SK-N-MC (cell line): Measurements from ENCODE around the gene ATXN1.

Experiments
- DNase-seq: peaks from one replicate; pipeline ENCODE4 v3.0.0-alpha.2; 2011; ENCODE audit warnings: low read depth, low spot score
- H3K27ac ChIP-seq: fragments of 200-600 bp; sonication (generic); 2 replicates; pipeline ENCODE4 v1.5.1; 2016; ENCODE audit warnings: mixed run types
- H3K36me3 ChIP-seq: fragments of 200-600 bp; sonication (generic); 2 replicates; pipeline ENCODE4 v1.6.1; 2017; ENCODE audit warnings: antibody characterized with exemption, low read length, mixed read lengths; ENCODE audit not compliant: insufficient read depth
- H3K4me3 ChIP-seq: fragments of 200-600 bp; sonication (generic); 2 replicates; pipeline ENCODE4 v1.5.1; 2016
- H3K9ac ChIP-seq: fragments of 200-600 bp; sonication (generic); 2 replicates; pipeline ENCODE4 v1.8.0; 2017; ENCODE audit warnings: mixed run types, mixed read lengths; ENCODE audit not compliant: insufficient read length
- H3K9me3 ChIP-seq: fragments of 200-600 bp; sonication (generic); 2 replicates; pipeline ENCODE4 v1.6.1; 2017; ENCODE audit warnings: low read depth, mild to moderate bottlenecking, antibody characterized with exemption, low read length, moderate library complexity, mixed read lengths
- EZH2 ChIP-seq: fragments of 200-600 bp; sonication (generic); IDR thresholded peaks from one replicate; pipeline ENCODE4 v1.6.1; 2017; ENCODE audit warnings: antibody characterized with exemption
- FOXP2 ChIP-seq: optimal IDR thresholded peaks from 2 replicates; pipeline ENCODE3; 2011; ENCODE audit warnings: mild to moderate bottlenecking, moderate library complexity; ENCODE audit not compliant: insufficient read depth; ENCODE audit errors: extremely low read length, control extremely low read depth
- POLR2AphosphoS5 ChIP-seq: IDR thresholded peaks from 2 replicates; pipeline ENCODE4 v1.6.1; 2012; ENCODE audit warnings: mild to moderate bottlenecking, low read depth, low read length, borderline replicate concordance

ATXN1 gene

GRCh38 chr6:16759181-16759645 is 2.0 kb downstream of the ATXN1 start:
- Histone ChIP-seq H3K36me3 (no peaks in the 10 kb centered on the region), H3K9ac (peak overlapping the region; percentile 52), H3K4me3 (peak overlapping the region; percentile 91), H3K27ac (no peak overlapping the region), H3K9me3 (no peaks in the 10 kb centered on the region)
- TF ChIP-seq EZH2 (no peak), FOXP2 (no peak)
- DNase-seq, result no peak

- Histone ChIP-seq H3K9ac (no peak overlapping the region), H3K9me3 (no peaks in the 10 kb centered on the region), H3K4me3 (no peak overlapping the region; the same call in 1 of the 2 replicates), H3K27ac (no peak overlapping the region), H3K36me3 (no peaks in the 10 kb centered on the region)
- TF ChIP-seq POLR2AphosphoS5, result no peak
- no peak for DNase-seq
Observed at GRCh38 chr6:16758163-16758975, 2.9 kb downstream of the ATXN1 start.

GRCh38 chr6:16757332-16757731 is 3.9 kb downstream of the ATXN1 start:
- H3K27ac ChIP-seq, result no peak overlapping the region
- no peaks in the 10 kb centered on the region for H3K9me3 ChIP-seq
- no peak for DNase-seq

GRCh38 chr6:16756660-16757255 is 4.5 kb downstream of the ATXN1 start:
- no peak for DNase-seq
- H3K27ac ChIP-seq, result no peak overlapping the region

More at GRCh38 chr6:16757332-16757731, 3.9 kb downstream of the ATXN1 start:
- Histone ChIP-seq H3K9ac (no peak overlapping the region), H3K4me3 (no peak overlapping the region), H3K36me3 (no peaks in the 10 kb centered on the region)
- TF ChIP-seq FOXP2 (no peak), POLR2AphosphoS5 (peak; percentile 42; the same call in 1 of the 2 replicates), EZH2 (no peak)

GRCh38 chr6:16755544-16755943 is 5.7 kb downstream of the ATXN1 start:
- DNase-seq, result no peak
- TF ChIP-seq POLR2AphosphoS5 (no peak), FOXP2 (no peak), EZH2 (no peak)

More at GRCh38 chr6:16756660-16757255, 4.5 kb downstream of the ATXN1 start:
- Histone ChIP-seq H3K36me3 (no peaks in the 10 kb centered on the region), H3K9ac (no peak overlapping the region), H3K9me3 (no peaks in the 10 kb centered on the region), H3K4me3 (no peak overlapping the region)
- no peak for TF ChIP-seq EZH2
- TF ChIP-seq POLR2AphosphoS5, result no peak
- no peak for TF ChIP-seq FOXP2

GRCh38 chr6:16754876-16755275 is 6.4 kb downstream of the ATXN1 start:
- Histone ChIP-seq H3K9ac (no peak overlapping the region), H3K36me3 (no peaks in the 10 kb centered on the region), H3K4me3 (no peak overlapping the region), H3K27ac (no peak overlapping the region), H3K9me3 (no peaks in the 10 kb centered on the region)
- DNase-seq, result no peak
- TF ChIP-seq EZH2 (no peak), POLR2AphosphoS5 (no peak), FOXP2 (no peak)

More at GRCh38 chr6:16755544-16755943, 5.7 kb downstream of the ATXN1 start:
- Histone ChIP-seq H3K9me3 (no peaks in the 10 kb centered on the region), H3K4me3 (no peak overlapping the region), H3K27ac (no peak overlapping the region), H3K36me3 (no peaks in the 10 kb centered on the region), H3K9ac (no peak overlapping the region)

GRCh38 chr6:16754274-16754673 is 7.0 kb downstream of the ATXN1 start:
- Histone ChIP-seq H3K9me3 (no peaks in the 10 kb centered on the region), H3K9ac (no peak overlapping the region), H3K27ac (no peak overlapping the region), H3K36me3 (no peaks in the 10 kb centered on the region), H3K4me3 (no peak overlapping the region)
- DNase-seq, result no peak
- TF ChIP-seq EZH2 (no peak), POLR2AphosphoS5 (no peak), FOXP2 (no peak)

- no peak for TF ChIP-seq POLR2AphosphoS5
- TF ChIP-seq FOXP2, result no peak
- no peak for TF ChIP-seq EZH2
- no peak overlapping the region for H3K27ac ChIP-seq
- no peaks in the 10 kb centered on the region for H3K9me3 ChIP-seq
- H3K4me3 ChIP-seq, result no peak overlapping the region
- no peak for DNase-seq
- no peaks in the 10 kb centered on the region for H3K36me3 ChIP-seq
- no peak overlapping the region for H3K9ac ChIP-seq
Observed at GRCh38 chr6:16753341-16753740, 7.9 kb downstream of the ATXN1 start.
